Measurements from ENCODE around the gene ARID1A. TPM values are rescaled to one million over a fixed set of nuclear protein-coding genes. Genes with fewer than 3 reads are reported as not detected.

Gene ARID1A
- total and polyA plus RNA-seq, 12 donors = 14.5 to 62.5 (median 43.5) TPM

DNA sequence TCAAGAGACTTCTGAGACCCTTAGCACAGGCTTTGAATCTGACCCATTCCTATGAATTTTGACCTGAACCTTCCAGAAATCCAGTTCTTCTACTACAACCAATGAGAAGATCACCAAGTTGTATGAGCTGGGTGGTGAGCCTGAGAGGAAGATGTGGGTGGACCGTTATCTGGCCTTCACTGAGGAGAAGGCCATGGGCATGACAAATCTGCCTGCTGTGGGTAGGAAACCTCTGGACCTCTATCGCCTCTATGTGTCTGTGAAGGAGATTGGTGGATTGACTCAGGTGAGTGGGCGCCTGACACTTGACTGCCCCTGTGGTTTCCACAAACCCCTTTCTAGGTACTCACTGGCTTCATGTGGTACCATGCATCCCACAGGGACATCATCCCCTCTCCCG is 71.9 kb downstream of the ARID1A start:
- H3K9me3 ChIP-seq = no peaks in the 10 kb centered on the region
- H3K4me1 ChIP-seq = peaks cover 3 to 49% (median 38%) of the 10 kb centered on the region in 9 donors
- intact Hi-C loops (cut with DNase I) = loop anchor here in 1 of 10 donors (5.0 kb wide), 1 partner anchor 35 kb away; no protein-coding TSS in a partner anchor
- H3K36me3 ChIP-seq = peaks cover 0 to 100% (median 70%) of the 10 kb centered on the region in 9 donors
- no peak overlapping the region for H3K4me3 ChIP-seq
- WGBS, 2 donors = 81 to 90% methylated on average over 4 of the region's 4 CpGs
- H3K27ac ChIP-seq = peak overlapping the region in 3 of 10 donors; percentile 20 to 67 (median 41)
- TF ChIP-seq, protein P1, sequence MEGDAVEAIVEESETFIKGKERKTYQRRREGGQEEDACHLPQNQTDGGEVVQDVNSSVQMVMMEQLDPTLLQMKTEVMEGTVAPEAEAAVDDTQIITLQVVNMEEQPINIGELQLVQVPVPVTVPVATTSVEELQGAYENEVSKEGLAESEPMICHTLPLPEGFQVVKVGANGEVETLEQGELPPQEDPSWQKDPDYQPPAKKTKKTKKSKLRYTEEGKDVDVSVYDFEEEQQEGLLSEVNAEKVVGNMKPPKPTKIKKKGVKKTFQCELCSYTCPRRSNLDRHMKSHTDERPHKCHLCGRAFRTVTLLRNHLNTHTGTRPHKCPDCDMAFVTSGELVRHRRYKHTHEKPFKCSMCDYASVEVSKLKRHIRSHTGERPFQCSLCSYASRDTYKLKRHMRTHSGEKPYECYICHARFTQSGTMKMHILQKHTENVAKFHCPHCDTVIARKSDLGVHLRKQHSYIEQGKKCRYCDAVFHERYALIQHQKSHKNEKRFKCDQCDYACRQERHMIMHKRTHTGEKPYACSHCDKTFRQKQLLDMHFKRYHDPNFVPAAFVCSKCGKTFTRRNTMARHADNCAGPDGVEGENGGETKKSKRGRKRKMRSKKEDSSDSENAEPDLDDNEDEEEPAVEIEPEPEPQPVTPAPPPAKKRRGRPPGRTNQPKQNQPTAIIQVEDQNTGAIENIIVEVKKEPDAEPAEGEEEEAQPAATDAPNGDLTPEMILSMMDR (IDR thresholded peaks at IDR 0.05) = no peak
- H3K27me3 ChIP-seq = no peaks in the 10 kb centered on the region
- DNase-seq (no peak), ATAC-seq (no peak)

DNA sequence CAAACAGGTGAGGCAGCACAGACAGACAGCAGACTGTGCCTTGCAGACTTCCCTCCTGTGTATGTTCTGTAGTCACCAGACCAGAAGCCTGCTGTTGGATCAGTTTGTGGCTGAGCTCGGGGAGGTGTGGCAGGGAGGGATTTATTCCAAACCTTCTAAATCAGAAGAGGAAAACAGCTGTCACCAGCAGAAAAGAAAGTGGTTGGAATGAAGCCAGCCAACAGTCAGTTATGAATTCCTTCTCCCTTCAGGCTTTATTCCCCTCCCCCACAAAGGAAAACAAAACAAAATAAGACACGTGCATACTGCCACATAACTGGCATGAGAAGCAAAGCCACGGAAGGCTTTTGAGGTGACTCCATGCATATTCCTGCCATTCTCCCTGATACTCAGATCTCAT is 72.9 kb downstream of the ARID1A start:
- Histone ChIP-seq H3K9me3 (no peaks in the 10 kb centered on the region), H3K4me3 (no peak overlapping the region), H3K27ac (peak overlapping the region in 5 of 10 donors; percentile 17 to 67 (median 41)), H3K4me1 (peaks cover 3 to 50% (median 38%) of the 10 kb centered on the region in 9 donors), H3K36me3 (peaks cover 0 to 100% (median 70%) of the 10 kb centered on the region in 9 donors), H3K27me3 (no peaks in the 10 kb centered on the region)
- 3 to 5% methylated on average over 3 of the region's 3 CpGs for WGBS, 2 donors
- peak in 6 of 8 donors; percentile 33 to 67 (median 62) for ATAC-seq
- TF ChIP-seq, protein P1 (IDR thresholded peaks at IDR 0.05) = no peak
- DNase-seq = peak in 1 of 2 donors; percentile 59
- intact Hi-C loops (cut with DNase I) = loop anchor here in 1 of 10 donors (5.0 kb wide), 1 partner anchor 36 kb away; no protein-coding TSS in a partner anchor

DNA sequence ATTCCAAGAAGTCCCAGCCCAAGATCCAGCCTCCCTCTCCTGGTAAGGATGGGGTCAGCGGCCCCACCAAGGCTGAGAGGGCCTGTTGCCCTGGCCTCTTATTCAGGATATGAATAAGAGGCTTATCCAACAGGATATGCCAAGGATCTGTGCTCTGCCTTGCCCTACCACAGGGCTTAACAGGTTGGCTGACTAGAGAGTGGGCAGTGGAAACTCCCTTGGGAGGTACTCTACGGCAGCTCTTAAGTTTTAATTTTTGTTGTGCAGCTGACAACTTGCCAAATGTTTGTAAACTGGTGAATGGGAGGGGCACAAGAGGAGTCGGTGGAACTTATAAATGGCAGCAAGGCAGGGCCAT is 75.4 kb downstream of the ARID1A start:
- H3K4me3 ChIP-seq = no peak overlapping the region
- H3K27me3 ChIP-seq = no peaks in the 10 kb centered on the region
- H3K27ac ChIP-seq = peak overlapping the region in 8 of 10 donors; percentile 11 to 69 (median 30)
- peaks cover 3 to 50% (median 41%) of the 10 kb centered on the region in 9 donors for H3K4me1 ChIP-seq
- H3K9me3 ChIP-seq = no peaks in the 10 kb centered on the region
- intact Hi-C loops (cut with DNase I) = no loop called here
- no peak for DNase-seq
- 36 to 37% methylated on average over 3 of the region's 3 CpGs for WGBS, 2 donors
- ATAC-seq = peak in 5 of 8 donors; percentile 5 to 47 (median 15)
- H3K36me3 ChIP-seq = peaks cover 0 to 100% (median 81%) of the 10 kb centered on the region in 9 donors
- TF ChIP-seq, protein P1 (IDR thresholded peaks at IDR 0.05) = no peak

DNA sequence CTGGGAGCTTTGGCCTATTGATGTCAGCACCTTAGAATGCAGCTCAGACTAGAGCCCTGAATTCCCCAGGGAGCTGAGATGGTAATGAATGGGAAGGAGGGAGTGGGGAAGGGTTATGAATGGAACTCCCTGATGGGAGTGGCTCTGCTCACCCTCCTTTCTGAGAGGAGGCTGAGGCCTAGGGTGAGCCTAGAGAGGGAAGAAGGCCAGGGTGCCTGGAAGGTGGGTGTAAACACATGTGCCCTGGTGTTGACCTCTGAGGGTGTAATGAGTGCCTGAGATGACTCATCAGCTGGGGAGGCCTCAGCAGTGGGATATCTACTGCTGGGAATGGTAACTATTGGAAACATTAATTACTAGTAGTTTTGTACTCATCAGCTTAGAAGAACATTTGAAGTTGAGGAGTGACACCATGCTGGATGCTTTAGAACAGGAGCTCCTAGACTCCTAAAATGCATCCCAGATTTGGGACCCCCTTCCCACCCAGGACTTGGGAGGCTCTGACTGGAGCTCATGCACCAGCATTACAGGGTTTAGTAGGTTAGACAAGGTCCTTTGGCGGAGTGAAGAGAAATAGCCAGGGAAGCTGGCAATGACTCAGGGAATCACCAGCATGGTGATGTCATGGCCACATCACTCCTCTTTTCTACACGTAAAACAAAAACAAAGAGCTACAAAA is 76.0 kb downstream of the ARID1A start:
- DNase-seq (peak in 1 of 2 donors; percentile 20), ATAC-seq (peak; percentile 13 to 90 (median 66))
- H3K27me3 ChIP-seq = no peaks in the 10 kb centered on the region
- WGBS, 2 donors = 82 to 87% methylated on average over 2 of the region's 2 CpGs
- intact Hi-C loops (cut with DNase I) = no loop called here
- H3K27ac ChIP-seq = peak overlapping the region in 8 of 10 donors; percentile 11 to 69 (median 30)
- no peaks in the 10 kb centered on the region for H3K9me3 ChIP-seq
- peaks cover 0 to 100% (median 81%) of the 10 kb centered on the region in 9 donors for H3K36me3 ChIP-seq
- H3K4me3 ChIP-seq = no peak overlapping the region
- H3K4me1 ChIP-seq = peaks cover 3 to 49% (median 41%) of the 10 kb centered on the region in 9 donors
- TF ChIP-seq, protein P1 (IDR thresholded peaks at IDR 0.05) = no peak

Data from heart right ventricle (tissue), 16 donors.